Spleen (tissue), 7 donors: ENCODE data around the gene TRPC6.

Source experiments
- CTCF ChIP-seq, 11 experiments: fragments of 200-600 bp in 7 of 11; fragments of 450-650 bp in 4 of 11; sonication (generic) in 4 of 11; IDR thresholded peaks in 8 of 11; conservative IDR thresholded peaks in 3 of 11; 1 replicate in 7 of 11; 2 replicates in 4 of 11; pipeline versions ENCODE4 v1.4.0 to v1.8.0; 2016 to 2021; ENCODE audit warnings: antibody characterized with exemption in 11 of 11, inconsistent platforms in 4 of 11, mild to moderate bottlenecking in 1 of 11
- POLR2A ChIP-seq, 3 donors: fragments of 450-650 bp; IDR thresholded peaks; one replicate each; pipeline ENCODE4 v1.5.1; 2017; ENCODE audit warnings: antibody characterized with exemption in 3 of 3, mild to moderate bottlenecking in 1 of 3
- donor health status: DM: no; HTN: no; CAD: no; lungs with moderate emphysema.
- donor health status: DM: no; HTN: no; CAD: no.
- donor health status: DM: no; HTN: no; CAD: no.

GRCh38 chr11:101470419-101470818, 113.4 kb downstream of the TRPC6 start:
- TF ChIP-seq CTCF (IDR thresholded peaks at IDR 0.05 in 8 of 11, conservative IDR thresholded peaks at IDR 0.05 in 3 of 11) (no peak), POLR2A (IDR thresholded peaks at IDR 0.05) (no peak)
